K562 (cell line): ENCODE data around the gene MCU.

Source experiments
- BACH1 ChIP-seq: fragments of 200-800 bp; sonication (Bioruptor generic); IDR thresholded peaks from 2 replicates; pipeline ENCODE4 v1.6.1; 2016; ENCODE audit warnings: missing genetic modification characterization, missing compliant biosample characterization
- ELF4 ChIP-seq: fragments of 450-650 bp; formaldehyde crosslinking; IDR thresholded peaks from 2 replicates; pipeline ENCODE4 v1.4.0; 2022; ENCODE audit warnings: missing genetic modification characterization
- HDAC2 ChIP-seq: fragments of 450-650 bp; IDR thresholded peaks from 2 replicates; pipeline ENCODE4 v1.6.1; 2016; ENCODE audit warnings: mild to moderate bottlenecking
- L3MBTL2 ChIP-seq: fragments of 450-650 bp; IDR thresholded peaks from 2 replicates; pipeline ENCODE4 v1.6.1; 2016; ENCODE audit warnings: mild to moderate bottlenecking, moderate library complexity
- NELFE ChIP-seq: IDR thresholded peaks from 2 replicates; pipeline ENCODE4 v1.6.1; 2011; ENCODE audit warnings: mild to moderate bottlenecking; ENCODE audit not compliant: insufficient read depth, insufficient read length
- NFATC3 ChIP-seq: fragments of 450-650 bp; IDR thresholded peaks from 2 replicates; pipeline ENCODE4 v1.6.1; 2017; ENCODE audit warnings: mild to moderate bottlenecking
- TF ChIP-seq, protein P1 (sequence below): conservative IDR thresholded peaks from 2 replicates; pipeline ENCODE4 v1.6.1; 2011; ENCODE audit warnings: low read depth, mild to moderate bottlenecking, low read length; ENCODE audit not compliant: control insufficient read depth
- TF ChIP-seq, protein P2 (sequence below): fragments of 200-800 bp; sonication (Bioruptor generic); IDR thresholded peaks from 2 replicates; pipeline ENCODE4 v1.6.1; 2016; ENCODE audit warnings: missing genetic modification characterization, missing compliant biosample characterization
- TF ChIP-seq, protein P3 (sequence below): fragments of 250-450 bp; sonication (Bioruptor Pico); IDR thresholded peaks from 2 replicates; pipeline ENCODE4 v1.8.0; 2021; ENCODE audit warnings: mild to moderate bottlenecking, moderate library complexity
- TF ChIP-seq, protein P4 (sequence below), 3 experiments: IDR thresholded peaks in 2 of 3; conservative IDR thresholded peaks in 1 of 3; 2 replicates each; pipeline ENCODE4 v1.5.1; 2011 to 2012; ENCODE audit warnings: low read length in 3 of 3, mild to moderate bottlenecking in 3 of 3, control low read depth in 2 of 3, improper control_type of control experiment in 1 of 3, inconsistent platforms in 1 of 3, low read depth in 1 of 3, mixed read lengths in 1 of 3, moderate library complexity in 1 of 3; ENCODE audit not compliant: insufficient read depth in 2 of 3

DNA sequence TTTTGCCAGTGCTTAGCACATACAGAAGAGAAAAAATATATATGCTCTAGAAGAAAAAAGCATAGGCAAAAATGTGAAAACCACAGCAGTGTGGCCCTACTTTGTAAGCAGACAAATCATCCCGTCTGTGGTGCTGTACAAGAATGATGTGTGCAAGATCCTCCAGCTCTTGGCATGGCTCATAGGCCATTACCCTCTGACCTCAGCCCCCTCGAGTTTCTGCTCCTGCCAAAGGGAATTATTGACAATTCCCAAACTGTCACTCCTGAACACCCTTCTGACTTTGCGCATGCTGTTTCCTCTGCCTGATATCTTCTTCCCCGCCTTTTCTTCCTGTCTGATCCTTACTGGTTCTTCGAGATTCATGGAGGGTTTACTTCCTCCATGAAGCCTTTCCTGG lies 235.5 kb downstream of the MCU start:
- TF ChIP-seq, protein P1, sequence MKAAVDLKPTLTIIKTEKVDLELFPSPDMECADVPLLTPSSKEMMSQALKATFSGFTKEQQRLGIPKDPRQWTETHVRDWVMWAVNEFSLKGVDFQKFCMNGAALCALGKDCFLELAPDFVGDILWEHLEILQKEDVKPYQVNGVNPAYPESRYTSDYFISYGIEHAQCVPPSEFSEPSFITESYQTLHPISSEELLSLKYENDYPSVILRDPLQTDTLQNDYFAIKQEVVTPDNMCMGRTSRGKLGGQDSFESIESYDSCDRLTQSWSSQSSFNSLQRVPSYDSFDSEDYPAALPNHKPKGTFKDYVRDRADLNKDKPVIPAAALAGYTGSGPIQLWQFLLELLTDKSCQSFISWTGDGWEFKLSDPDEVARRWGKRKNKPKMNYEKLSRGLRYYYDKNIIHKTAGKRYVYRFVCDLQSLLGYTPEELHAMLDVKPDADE: no peak
- TF ChIP-seq, protein P2, sequence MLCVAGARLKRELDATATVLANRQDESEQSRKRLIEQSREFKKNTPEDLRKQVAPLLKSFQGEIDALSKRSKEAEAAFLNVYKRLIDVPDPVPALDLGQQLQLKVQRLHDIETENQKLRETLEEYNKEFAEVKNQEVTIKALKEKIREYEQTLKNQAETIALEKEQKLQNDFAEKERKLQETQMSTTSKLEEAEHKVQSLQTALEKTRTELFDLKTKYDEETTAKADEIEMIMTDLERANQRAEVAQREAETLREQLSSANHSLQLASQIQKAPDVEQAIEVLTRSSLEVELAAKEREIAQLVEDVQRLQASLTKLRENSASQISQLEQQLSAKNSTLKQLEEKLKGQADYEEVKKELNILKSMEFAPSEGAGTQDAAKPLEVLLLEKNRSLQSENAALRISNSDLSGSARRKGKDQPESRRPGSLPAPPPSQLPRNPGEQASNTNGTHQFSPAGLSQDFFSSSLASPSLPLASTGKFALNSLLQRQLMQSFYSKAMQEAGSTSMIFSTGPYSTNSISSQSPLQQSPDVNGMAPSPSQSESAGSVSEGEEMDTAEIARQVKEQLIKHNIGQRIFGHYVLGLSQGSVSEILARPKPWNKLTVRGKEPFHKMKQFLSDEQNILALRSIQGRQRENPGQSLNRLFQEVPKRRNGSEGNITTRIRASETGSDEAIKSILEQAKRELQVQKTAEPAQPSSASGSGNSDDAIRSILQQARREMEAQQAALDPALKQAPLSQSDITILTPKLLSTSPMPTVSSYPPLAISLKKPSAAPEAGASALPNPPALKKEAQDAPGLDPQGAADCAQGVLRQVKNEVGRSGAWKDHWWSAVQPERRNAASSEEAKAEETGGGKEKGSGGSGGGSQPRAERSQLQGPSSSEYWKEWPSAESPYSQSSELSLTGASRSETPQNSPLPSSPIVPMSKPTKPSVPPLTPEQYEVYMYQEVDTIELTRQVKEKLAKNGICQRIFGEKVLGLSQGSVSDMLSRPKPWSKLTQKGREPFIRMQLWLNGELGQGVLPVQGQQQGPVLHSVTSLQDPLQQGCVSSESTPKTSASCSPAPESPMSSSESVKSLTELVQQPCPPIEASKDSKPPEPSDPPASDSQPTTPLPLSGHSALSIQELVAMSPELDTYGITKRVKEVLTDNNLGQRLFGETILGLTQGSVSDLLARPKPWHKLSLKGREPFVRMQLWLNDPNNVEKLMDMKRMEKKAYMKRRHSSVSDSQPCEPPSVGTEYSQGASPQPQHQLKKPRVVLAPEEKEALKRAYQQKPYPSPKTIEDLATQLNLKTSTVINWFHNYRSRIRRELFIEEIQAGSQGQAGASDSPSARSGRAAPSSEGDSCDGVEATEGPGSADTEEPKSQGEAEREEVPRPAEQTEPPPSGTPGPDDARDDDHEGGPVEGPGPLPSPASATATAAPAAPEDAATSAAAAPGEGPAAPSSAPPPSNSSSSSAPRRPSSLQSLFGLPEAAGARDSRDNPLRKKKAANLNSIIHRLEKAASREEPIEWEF: no peak
- TF ChIP-seq ELF4: no peak
- TF ChIP-seq HDAC2: no peak
- TF ChIP-seq L3MBTL2: no peak
- TF ChIP-seq, protein P3, sequence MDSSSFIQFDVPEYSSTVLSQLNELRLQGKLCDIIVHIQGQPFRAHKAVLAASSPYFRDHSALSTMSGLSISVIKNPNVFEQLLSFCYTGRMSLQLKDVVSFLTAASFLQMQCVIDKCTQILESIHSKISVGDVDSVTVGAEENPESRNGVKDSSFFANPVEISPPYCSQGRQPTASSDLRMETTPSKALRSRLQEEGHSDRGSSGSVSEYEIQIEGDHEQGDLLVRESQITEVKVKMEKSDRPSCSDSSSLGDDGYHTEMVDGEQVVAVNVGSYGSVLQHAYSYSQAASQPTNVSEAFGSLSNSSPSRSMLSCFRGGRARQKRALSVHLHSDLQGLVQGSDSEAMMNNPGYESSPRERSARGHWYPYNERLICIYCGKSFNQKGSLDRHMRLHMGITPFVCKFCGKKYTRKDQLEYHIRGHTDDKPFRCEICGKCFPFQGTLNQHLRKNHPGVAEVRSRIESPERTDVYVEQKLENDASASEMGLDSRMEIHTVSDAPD (CRISPR knock-in tag): no peak
- TF ChIP-seq NFATC3: no peak
- TF ChIP-seq, protein P4, sequence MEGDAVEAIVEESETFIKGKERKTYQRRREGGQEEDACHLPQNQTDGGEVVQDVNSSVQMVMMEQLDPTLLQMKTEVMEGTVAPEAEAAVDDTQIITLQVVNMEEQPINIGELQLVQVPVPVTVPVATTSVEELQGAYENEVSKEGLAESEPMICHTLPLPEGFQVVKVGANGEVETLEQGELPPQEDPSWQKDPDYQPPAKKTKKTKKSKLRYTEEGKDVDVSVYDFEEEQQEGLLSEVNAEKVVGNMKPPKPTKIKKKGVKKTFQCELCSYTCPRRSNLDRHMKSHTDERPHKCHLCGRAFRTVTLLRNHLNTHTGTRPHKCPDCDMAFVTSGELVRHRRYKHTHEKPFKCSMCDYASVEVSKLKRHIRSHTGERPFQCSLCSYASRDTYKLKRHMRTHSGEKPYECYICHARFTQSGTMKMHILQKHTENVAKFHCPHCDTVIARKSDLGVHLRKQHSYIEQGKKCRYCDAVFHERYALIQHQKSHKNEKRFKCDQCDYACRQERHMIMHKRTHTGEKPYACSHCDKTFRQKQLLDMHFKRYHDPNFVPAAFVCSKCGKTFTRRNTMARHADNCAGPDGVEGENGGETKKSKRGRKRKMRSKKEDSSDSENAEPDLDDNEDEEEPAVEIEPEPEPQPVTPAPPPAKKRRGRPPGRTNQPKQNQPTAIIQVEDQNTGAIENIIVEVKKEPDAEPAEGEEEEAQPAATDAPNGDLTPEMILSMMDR (IDR thresholded peaks at IDR 0.05 in 2 of 3, conservative IDR thresholded peaks at IDR 0.05 in 1 of 3; ENCODE audit: insufficient read depth in 2 of 3, low read depth in 1 of 3, low read length in 3 of 3): no peak
- no peak for TF ChIP-seq NELFE
- TF ChIP-seq BACH1 (tag): no peak
